Measurements from ENCODE around the gene ST6GALNAC3. TPM values are rescaled to one million over a fixed set of nuclear protein-coding genes. Genes with fewer than 3 reads are reported as not detected.

ST6GALNAC3 gene
- total and polyA plus RNA-seq, 11 donors: 2.5 to 7.7 (median 4.4) TPM

- TF ChIP-seq POLR2A (IDR thresholded peaks at IDR 0.05) (no peak), CTCF (IDR thresholded peaks at IDR 0.05) (no peak)
- Histone ChIP-seq H3K4me3 (no peak overlapping the region), H3K9me3 (no peaks in the 10 kb centered on the region), H3K36me3 (no peaks in the 10 kb centered on the region), H3K4me1 (peaks cover 0 to 8% (median 0%) of the 10 kb centered on the region in 12 donors), H3K27ac (no peak overlapping the region), H3K27me3 (no peaks in the 10 kb centered on the region)
- DNase-seq: no peak
- no peak for ATAC-seq
- intact Hi-C loops (cut with DNase I): no loop called here
- WGBS, 4 donors: 93 to 96% (median 94%) methylated on average over 2 of the region's 2 CpGs
Measured at GRCh38 chr1:76395059-76395458, 320.5 kb downstream of the ST6GALNAC3 start.

- H3K27ac ChIP-seq: no peak overlapping the region
- peaks cover 0 to 14% (median 1%) of the 10 kb centered on the region in 12 donors for H3K9me3 ChIP-seq
- intact Hi-C loops (cut with DNase I): no loop called here
- 92 to 98% (median 94%) methylated on average over 2 of the region's 2 CpGs for WGBS, 4 donors
- no peaks in the 10 kb centered on the region for H3K36me3 ChIP-seq
- no peaks in the 10 kb centered on the region for H3K27me3 ChIP-seq
- no peaks in the 10 kb centered on the region for H3K4me1 ChIP-seq
- ATAC-seq: no peak
- TF ChIP-seq POLR2A (IDR thresholded peaks at IDR 0.05) (no peak), CTCF (IDR thresholded peaks at IDR 0.05) (no peak)
- no peak overlapping the region for H3K4me3 ChIP-seq
- no peak for DNase-seq
Measured at GRCh38 chr1:76402128-76402527, 327.6 kb downstream of the ST6GALNAC3 start.

GRCh38 chr1:76408303-76408702, 333.8 kb downstream of the ST6GALNAC3 start:
- H3K9me3 ChIP-seq: no peaks in the 10 kb centered on the region
- DNase-seq (no peak), ATAC-seq (no peak)
- intact Hi-C loops (cut with DNase I): no loop called here
- no peaks in the 10 kb centered on the region for H3K27me3 ChIP-seq
- no peaks in the 10 kb centered on the region for H3K4me1 ChIP-seq
- WGBS, 4 donors: 88 to 96% (median 93%) methylated on average over 3 of the region's 3 CpGs
- H3K36me3 ChIP-seq: no peaks in the 10 kb centered on the region
- TF ChIP-seq POLR2A (IDR thresholded peaks at IDR 0.05) (no peak), CTCF (IDR thresholded peaks at IDR 0.05) (no peak)
- H3K27ac ChIP-seq: no peak overlapping the region
- H3K4me3 ChIP-seq: no peak overlapping the region

- TF ChIP-seq CTCF (IDR thresholded peaks at IDR 0.05) (no peak), POLR2A (IDR thresholded peaks at IDR 0.05) (no peak)
- Histone ChIP-seq H3K36me3 (no peaks in the 10 kb centered on the region), H3K9me3 (no peaks in the 10 kb centered on the region), H3K27ac (no peak overlapping the region), H3K27me3 (no peaks in the 10 kb centered on the region), H3K4me3 (no peak overlapping the region), H3K4me1 (no peaks in the 10 kb centered on the region)
- no peak for DNase-seq
- ATAC-seq: peak in 2 of 4 donors; percentile 34 to 81
- 42 to 66% (median 55%) methylated on average over 2 of the region's 2 CpGs for WGBS, 4 donors
- intact Hi-C loops (cut with DNase I): no loop called here
Measured at GRCh38 chr1:76410499-76410898, 336.0 kb downstream of the ST6GALNAC3 start.

Measured in heart left ventricle (tissue), 16 donors.